Left ventricle myocardium inferior (tissue), 1 donor: ENCODE results near the gene KCNG2. TPM values are rescaled to one million over a fixed set of nuclear protein-coding genes. Genes with fewer than 3 reads are reported as not detected.

Experiments
- DNase-seq: peaks from one replicate; pipeline ENCODE4 v3.0.0-alpha.2; 2020
- H3K27ac ChIP-seq: fragments of 200-600 bp; replicated peaks from 2 replicates; pipeline ENCODE4 v1.8.0; 2021
- H3K27me3 ChIP-seq: fragments of 200-600 bp; 2 replicates; pipeline ENCODE4 v1.8.0; 2021; ENCODE audit warnings: low read depth
- H3K36me3 ChIP-seq: fragments of 200-600 bp; 2 replicates; pipeline ENCODE4 v1.8.0; 2021
- H3K4me1 ChIP-seq: fragments of 200-600 bp; 2 replicates; pipeline ENCODE4 v1.8.0; 2021
- H3K4me3 ChIP-seq: fragments of 200-600 bp; 2 replicates; pipeline ENCODE4 v1.8.0; 2021; ENCODE audit warnings: mild to moderate bottlenecking, moderate library complexity
- H3K9me3 ChIP-seq: fragments of 200-600 bp; replicated peaks from 2 replicates; pipeline ENCODE4 v1.8.0; 2021
- CTCF ChIP-seq: fragments of 200-600 bp; IDR thresholded peaks from 2 replicates; pipeline ENCODE4 v1.8.0; 2021; ENCODE audit warnings: antibody characterized with exemption, mild to moderate bottlenecking, borderline replicate concordance
- intact Hi-C: fragments of 100-400 bp; cut with micrococcal nuclease; formaldehyde crosslinking; loops from one replicate; pipeline ENCODE4 v1.11.0; 2022
- total RNA-seq: library from RNA; stranded (reverse); fragmentation: NEBNext Ultra II Directional; extraction: Animal tissue kit (Norgen Biotek cat#: 25700); gene quantifications from one replicate; pipeline ENCODE4 v1.2.1, GENCODE V29; 2021
- donor health status: DM: no; HTN: yes; CAD: no; lungs with severe emphysema.

KCNG2 gene
- total RNA-seq, 1 donor from 2014 or later = not detected

GRCh38 chr18:79910563-79911343, 113.0 kb downstream of the KCNG2 start:
- no peak for TF ChIP-seq CTCF
- H3K27ac ChIP-seq = no peak overlapping the region
- intact Hi-C loops = no loop called here
- H3K4me1 ChIP-seq = peaks cover 6% of the 10 kb centered on the region
- no peak for DNase-seq
- H3K9me3 ChIP-seq = no peaks in the 10 kb centered on the region
- H3K27me3 ChIP-seq = no peaks in the 10 kb centered on the region
- no peak overlapping the region for H3K4me3 ChIP-seq
- H3K36me3 ChIP-seq = peaks cover 34% of the 10 kb centered on the region

- no peaks in the 10 kb centered on the region for H3K27me3 ChIP-seq
- no peak for TF ChIP-seq CTCF
- no peaks in the 10 kb centered on the region for H3K9me3 ChIP-seq
- H3K27ac ChIP-seq = no peak overlapping the region
- no peak overlapping the region for H3K4me3 ChIP-seq
- no peak for DNase-seq
- intact Hi-C loops = no loop called here
- peaks cover 6% of the 10 kb centered on the region for H3K4me1 ChIP-seq
- H3K36me3 ChIP-seq = peaks cover 39% of the 10 kb centered on the region
Observed at GRCh38 chr18:79911344-79912270, 113.9 kb downstream of the KCNG2 start.

- DNase-seq = no peak
Observed at GRCh38 chr18:79912409-79912991, 114.8 kb downstream of the KCNG2 start.

GRCh38 chr18:79912994-79913831, 115.5 kb downstream of the KCNG2 start:
- no peak overlapping the region for H3K27ac ChIP-seq
- H3K27me3 ChIP-seq = no peaks in the 10 kb centered on the region
- peaks cover 6% of the 10 kb centered on the region for H3K4me1 ChIP-seq
- H3K36me3 ChIP-seq = peaks cover 46% of the 10 kb centered on the region
- TF ChIP-seq CTCF = no peak
- intact Hi-C loops = no loop called here
- no peaks in the 10 kb centered on the region for H3K9me3 ChIP-seq
- no peak for DNase-seq
- no peak overlapping the region for H3K4me3 ChIP-seq

More at GRCh38 chr18:79912409-79912991, 114.8 kb downstream of the KCNG2 start:
- Histone ChIP-seq H3K4me3 (no peak overlapping the region), H3K4me1 (peaks cover 6% of the 10 kb centered on the region), H3K27me3 (no peaks in the 10 kb centered on the region), H3K27ac (no peak overlapping the region), H3K36me3 (peaks cover 48% of the 10 kb centered on the region), H3K9me3 (no peaks in the 10 kb centered on the region)
- TF ChIP-seq CTCF = no peak
- intact Hi-C loops = no loop called here
